H1 (cell line): ENCODE measurements around the gene MARK3. TPM values are rescaled to one million over a fixed set of nuclear protein-coding genes. Genes with fewer than 3 reads are reported as not detected.

ENCODE experiments used
- CTCF ChIA-PET: fragments of 300-600 bp; sonication (Branson Sonifier 250); formaldehyde crosslinking; loops from one replicate; lab custom pipeline; 2021; ENCODE audit not compliant: partially characterized antibody; lab: Charles Lee
- POLR2A ChIA-PET: fragments of 300-600 bp; sonication (Branson Sonifier 250); formaldehyde crosslinking; loops from one replicate; lab custom pipeline; 2021; ENCODE audit warnings: inconsistent platforms; ENCODE audit not compliant: partially characterized antibody; lab: Charles Lee
- DNase-seq, 2 experiments: peaks; one replicate each; pipeline versions ENCODE4 v3.0.0 to v3.0.0-alpha.2; 2010 to 2022; ENCODE audit warnings: low spot score in 2 of 2, low read depth in 1 of 2, mixed read lengths in 1 of 2
- FAIRE-seq: peaks from 2 replicates; lab custom pipeline; 2011; peaks lifted over from hg19 to GRCh38; lab: Jason Lieb, UNC
- H2AFZ ChIP-seq: 2 replicates; pipeline ENCODE4 v1.8.1; 2012; ENCODE audit warnings: low read length, inconsistent platforms
- H2AK5ac ChIP-seq: 2 replicates; pipeline ENCODE4 v1.6.1; 2013; ENCODE audit warnings: low read depth, low read length
- H2BK120ac ChIP-seq: replicated peaks from 2 replicates; pipeline ENCODE3; 2013; ENCODE audit warnings: low read depth, low read length, inconsistent platforms
- H2BK12ac ChIP-seq: 2 replicates; pipeline ENCODE4 v1.6.1; 2013; ENCODE audit warnings: low read depth, low read length
- H2BK15ac ChIP-seq: 2 replicates; pipeline ENCODE4 v1.6.1; 2013; ENCODE audit warnings: low read length
- H2BK20ac ChIP-seq: 2 replicates; pipeline ENCODE4 v1.6.1; 2013; ENCODE audit warnings: low read length
- H2BK5ac ChIP-seq: 2 replicates; pipeline ENCODE4 v1.6.1; 2013; ENCODE audit warnings: low read depth, low read length
- H3K14ac ChIP-seq: 2 replicates; pipeline ENCODE4 v1.6.1; 2013; ENCODE audit warnings: inconsistent platforms; ENCODE audit not compliant: insufficient read length
- H3K18ac ChIP-seq: 2 replicates; pipeline ENCODE4 v1.6.1; 2013; ENCODE audit warnings: low read length; ENCODE audit errors: extremely low read depth
- H3K23ac ChIP-seq: 2 replicates; pipeline ENCODE4 v1.6.1; 2013; ENCODE audit warnings: inconsistent platforms; ENCODE audit not compliant: insufficient read length
- H3K23me2 ChIP-seq: 2 replicates; pipeline ENCODE4 v1.6.1; 2013; ENCODE audit warnings: low read depth, low read length
- H3K27ac ChIP-seq: 2 replicates; pipeline ENCODE4 v1.6.1; 2011; ENCODE audit warnings: low read depth, low read length, inconsistent platforms
- H3K27me3 ChIP-seq, 4 experiments: replicated peaks in 1 of 4; 1 replicate in 1 of 4; 2 replicates in 3 of 4; pipeline versions ENCODE4 v1.6.1 to v1.8.1; 2011 to 2013; ENCODE audit warnings: low read length in 3 of 4, mild to moderate bottlenecking in 3 of 4, inconsistent platforms in 2 of 4, mixed read lengths in 2 of 4, moderate library complexity in 1 of 4; ENCODE audit not compliant: control insufficient read depth in 3 of 4, insufficient read depth in 3 of 4; ENCODE audit errors: extremely low read depth in 1 of 4
- H3K36me3 ChIP-seq, 4 experiments: 2 replicates each; pipeline versions ENCODE4 v1.6.1 to v1.8.1; 2011 to 2013; ENCODE audit warnings: mild to moderate bottlenecking in 4 of 4, low read length in 3 of 4, moderate library complexity in 2 of 4, control low read depth in 1 of 4, inconsistent platforms in 1 of 4; ENCODE audit not compliant: insufficient read depth in 4 of 4, control insufficient read depth in 2 of 4
- H3K4ac ChIP-seq: replicated peaks from 2 replicates; pipeline ENCODE3; 2013; ENCODE audit warnings: low read length, low read depth, mixed read lengths, inconsistent platforms; ENCODE audit not compliant: insufficient read length
- H3K4me1 ChIP-seq, 4 experiments: replicated peaks in 1 of 4; 1 replicate in 1 of 4; 2 replicates in 3 of 4; pipeline versions ENCODE4 v1.6.1 to v1.8.1; 2011 to 2013; ENCODE audit warnings: low read length in 3 of 4, inconsistent platforms in 2 of 4, mixed read lengths in 1 of 4; ENCODE audit not compliant: insufficient read depth in 4 of 4, control insufficient read depth in 3 of 4
- H3K4me2 ChIP-seq, 2 experiments: 2 replicates each; pipeline versions ENCODE4 v1.6.1 to v1.8.1; 2011 to 2013; ENCODE audit warnings: low read depth in 2 of 2, low read length in 2 of 2, control low read depth in 1 of 2, inconsistent platforms in 1 of 2, mild to moderate bottlenecking in 1 of 2; ENCODE audit not compliant: insufficient read depth in 1 of 2
- H3K4me3 ChIP-seq, 4 experiments: fragments of 200-600, 300-600 bp in 1 of 4; sonication (generic), shearing (Covaris generic), sonication (Bioruptor Twin) in 1 of 4; 2 replicates each; pipeline versions ENCODE4 v1.5.1 to v1.8.1; 2011 to 2016; ENCODE audit warnings: low read length in 4 of 4, low read depth in 3 of 4, control low read depth in 2 of 4, inconsistent platforms in 2 of 4, mild to moderate bottlenecking in 2 of 4, mixed read lengths in 1 of 4, moderate library complexity in 1 of 4; ENCODE audit not compliant: insufficient read depth in 2 of 4; ENCODE audit errors: extremely low read depth in 1 of 4
- H3K56ac ChIP-seq: replicated peaks from 2 replicates; pipeline ENCODE3; 2013; ENCODE audit warnings: low read depth, mild to moderate bottlenecking, mixed read lengths, low read length, inconsistent platforms; ENCODE audit not compliant: insufficient read length
- H3K79me1 ChIP-seq: 2 replicates; pipeline ENCODE4 v1.6.1; 2013; ENCODE audit warnings: low read depth, low read length, control low read depth
- H3K79me2 ChIP-seq, 2 experiments: 2 replicates each; pipeline versions ENCODE4 v1.6.1 to v1.8.1; 2012 to 2013; ENCODE audit warnings: low read length in 2 of 2, mild to moderate bottlenecking in 2 of 2, inconsistent platforms in 1 of 2; ENCODE audit not compliant: insufficient read depth in 2 of 2, control insufficient read depth in 1 of 2
- H3K9ac ChIP-seq, 4 experiments: replicated peaks in 1 of 4; 1 replicate in 1 of 4; 2 replicates in 3 of 4; pipeline versions ENCODE4 v1.6.1 to v1.8.1; 2011 to 2013; ENCODE audit warnings: low read depth in 3 of 4, low read length in 3 of 4, control low read depth in 2 of 4, mild to moderate bottlenecking in 2 of 4, moderate library complexity in 2 of 4, inconsistent platforms in 1 of 4; ENCODE audit errors: extremely low read depth in 1 of 4
- H3K9me3 ChIP-seq, 2 experiments: 2 replicates each; pipeline versions ENCODE4 v1.6.1 to v1.8.1; 2012 to 2013; ENCODE audit warnings: mild to moderate bottlenecking in 2 of 2, moderate library complexity in 2 of 2, control low read depth in 1 of 2, inconsistent platforms in 1 of 2, low read depth in 1 of 2, low read length in 1 of 2, mixed read lengths in 1 of 2; ENCODE audit not compliant: insufficient read depth in 2 of 2
- H4K20me1 ChIP-seq, 2 experiments: replicated peaks in 1 of 2; 2 replicates each; pipeline versions ENCODE3 to v1.8.1; 2011 to 2013; ENCODE audit warnings: inconsistent platforms in 2 of 2, low read length in 2 of 2, mild to moderate bottlenecking in 1 of 2; ENCODE audit not compliant: insufficient read depth in 2 of 2, control insufficient read depth in 1 of 2
- H4K5ac ChIP-seq: 2 replicates; pipeline ENCODE4 v1.6.1; 2013; ENCODE audit warnings: low read length, low read depth, mixed read lengths, inconsistent platforms; ENCODE audit not compliant: insufficient read length
- H4K8ac ChIP-seq: 2 replicates; pipeline ENCODE4 v1.8.0; 2013; ENCODE audit warnings: mild to moderate bottlenecking, moderate library complexity, low read length, inconsistent platforms; ENCODE audit not compliant: insufficient read depth; ENCODE audit errors: extremely low read depth
- H4K91ac ChIP-seq: replicated peaks from 2 replicates; pipeline ENCODE3; 2013; ENCODE audit warnings: low read length, mixed read lengths, inconsistent platforms; ENCODE audit not compliant: insufficient read length
- CBX8 ChIP-seq: fragments of 300-800, 300-1000 bp; sonication (generic); IDR thresholded peaks from 2 replicates; pipeline ENCODE4 v1.7.1; 2016; ENCODE audit warnings: low read depth, low read length, borderline replicate concordance
- CHD2 ChIP-seq: IDR thresholded peaks from 2 replicates; pipeline ENCODE4 v1.6.1; 2012; ENCODE audit warnings: low read length, improper control_type of control experiment
- EP300 ChIP-seq, 2 experiments: IDR thresholded peaks; 1 replicate in 1 of 2; 2 replicates in 1 of 2; pipeline ENCODE4 v1.6.1; 2011 to 2012; ENCODE audit warnings: low read depth in 2 of 2, low read length in 2 of 2, mild to moderate bottlenecking in 2 of 2, borderline replicate concordance in 1 of 2, inconsistent platforms in 1 of 2, moderate library complexity in 1 of 2
- HDAC6 ChIP-seq: IDR thresholded peaks from one replicate; pipeline ENCODE4 v1.7.1; 2012; ENCODE audit warnings: low read depth, mild to moderate bottlenecking, inconsistent platforms, low read length, moderate library complexity
- JUN ChIP-seq: IDR thresholded peaks from 2 replicates; pipeline ENCODE4 v1.6.1; 2011; ENCODE audit warnings: low read depth, mild to moderate bottlenecking, improper control_type of control experiment, low read length
- NRF1 ChIP-seq: IDR thresholded peaks from 2 replicates; pipeline ENCODE4 v1.6.1; 2011; ENCODE audit warnings: mild to moderate bottlenecking, low read depth, low read length, improper control_type of control experiment
- POU5F1 ChIP-seq: IDR thresholded peaks from 2 replicates; pipeline ENCODE4 v1.6.1; 2011; ENCODE audit warnings: low read depth, mild to moderate bottlenecking, low read length, moderate library complexity
- RFX5 ChIP-seq: IDR thresholded peaks from 2 replicates; pipeline ENCODE4 v1.6.1; 2011; ENCODE audit warnings: low read depth, low read length, improper control_type of control experiment, borderline replicate concordance
- SP1 ChIP-seq: IDR thresholded peaks from 2 replicates; pipeline ENCODE4 v1.6.1; 2011; ENCODE audit warnings: low read depth, low read length
- SP4 ChIP-seq: IDR thresholded peaks from 2 replicates; pipeline ENCODE4 v1.6.1; 2012; ENCODE audit warnings: low read length, inconsistent platforms
- USF2 ChIP-seq: IDR thresholded peaks from 2 replicates; pipeline ENCODE4 v1.6.1; 2011; ENCODE audit warnings: low read length, improper control_type of control experiment
- WGBS, 2 experiments: shearing (Covaris generic) in 1 of 2; methylation state at CpG; one replicate each; pipeline versions ENCODE4 v1.1.6 to v1.1.7; 2013 to 2015; ENCODE audit warnings: low lambda C conversion rate in 2 of 2, mixed read lengths in 2 of 2, inconsistent platforms in 1 of 2, low coverage in 1 of 2, missing lambda C conversion rate in 1 of 2; ENCODE audit not compliant: insufficient replicate concordance in 2 of 2, insufficient coverage in 1 of 2, insufficient read length in 1 of 2; ENCODE audit errors: extremely low coverage in 1 of 2, missing lambda C conversion rate in 1 of 2; 5-methylcytosine and 5-hydroxymethylcytosine counted together
- polyA plus RNA-seq, 7 experiments: library from polyadenylated mRNA; depleted of rRNA in 3 of 7; stranded (reverse) in 5 of 7; unstranded in 2 of 7; fragments of >200 nt in 5 of 7; fragments of 200-250 nt in 2 of 7; gene quantifications; 1 replicate in 5 of 7; 2 replicates in 1 of 7; 4 replicates in 1 of 7; pipeline versions ENCODE4 v1.2.1 to v1.2.3, GENCODE V29; 2011 to 2013; ENCODE audit warnings: missing spikeins in 2 of 7, mixed read lengths in 2 of 7
- total RNA-seq: library from RNA; stranded (reverse); fragmentation: NEBNext Ultra II Directional; extraction: Animal tissue kit (Norgen Biotek cat#: 25700); gene quantifications from 2 replicates; pipeline ENCODE4 v1.2.1, GENCODE V29; 2021

The MARK3 gene
- total and polyA plus RNA-seq, 2 of the 8 experiments (the other 6 are each of a cell fraction or from before 2014, with no cell fraction given) = 39.4 to 76.9 TPM

GRCh38 chr14:103347091-103347815 is 38.0 kb upstream of the MARK3 start:
- Histone ChIP-seq H3K36me3 (peaks cover 2 to 29% (median 17%) of the 10 kb centered on the region in 4 experiments; a peak in 7 of 8 replicates), H2BK20ac (peak overlapping the region; percentile 23; the same call in 1 of the 2 replicates), H3K79me1 (no peaks in the 10 kb centered on the region), H3K56ac (no peak overlapping the region), H3K4ac (no peak overlapping the region), H3K4me1 (peaks cover 0 to 3% (median 0%) of the 10 kb centered on the region in 4 experiments; a peak in 6 of 7 replicates), H3K27ac (no peak overlapping the region), H3K14ac (no peak overlapping the region), H3K9ac (peak overlapping the region in 1 of 4 experiments; percentile 28; a peak in 1 of 7 replicates), H3K4me2 (peak overlapping the region in 1 of 2 experiments; percentile 45; a peak in 2 of 4 replicates), H2AK5ac (no peak overlapping the region), H3K23ac (no peak overlapping the region), H2BK5ac (no peak overlapping the region), H3K9me3 (no peaks in the 10 kb centered on the region), H3K23me2 (no peaks in the 10 kb centered on the region), H3K4me3 (no peak overlapping the region), H3K79me2 (no peaks in the 10 kb centered on the region), H2BK12ac (no peak overlapping the region), H3K27me3 (no peaks in the 10 kb centered on the region), H2BK120ac (no peak overlapping the region), H4K8ac (no peak overlapping the region), H4K5ac (no peak overlapping the region), H4K91ac (no peak overlapping the region), H2AFZ (no peak overlapping the region), H3K18ac (no peak overlapping the region), H2BK15ac (no peak overlapping the region), H4K20me1 (peaks cover 0 to 2% of the 10 kb centered on the region in 2 experiments)
- FAIRE-seq = no peak
- ChIA-PET CTCF (interaction anchor here (0.9 to 1.7 kb wide), 4 partner anchors 11 to 199 kb away, joined by 3 to 5 read pairs (median 3); no protein-coding TSS in a partner anchor), POLR2A (interaction anchor here (1.0 to 16.0 kb wide), 7 partner anchors 8 to 99 kb away, joined by 3 to 247 read pairs (median 26); partner anchors contain the start of gene EIF5)
- 56% methylated on average over 12 of the region's 12 CpGs; no CpG with 5 or more reads in 1 of the 2 experiments for WGBS, 2 experiments
- no peak for DNase-seq
- TF ChIP-seq SP4 (no peak), HDAC6 (no peak), USF2 (no peak), NRF1 (no peak), CHD2 (no peak), RFX5 (no peak), SP1 (no peak), CBX8 (no peak), EP300 (IDR thresholded peaks at IDR 0.05; ENCODE audit: borderline replicate concordance in 1 of 2, low read depth in 2 of 2, low read length in 2 of 2) (no peak), JUN (no peak), POU5F1 (no peak)
